Activated CD8-positive, alpha-beta T cell treated with anti-CD3 and anti-CD28 coated beads for 36 hours (primary cell): ENCODE results near the gene ETV6. TPM values are rescaled to one million over a fixed set of nuclear protein-coding genes. Genes with fewer than 3 reads are reported as not detected.

Source experiments
- ATAC-seq: fragments of 200-7000 bp; cut with Tn5 transposase; one replicate; pipeline ENCODE4 v1.10.0; 2021; ENCODE audit warnings: mild to moderate bottlenecking, moderate library complexity
- CTCF ChIA-PET: fragments of 350-600 bp; sonication (Branson Sonifier 250); formaldehyde crosslinking; loops from one replicate; lab custom pipeline; 2021; ENCODE audit warnings: antibody characterized with exemption; lab: Charles Lee
- POLR2A ChIA-PET: fragments of 350-600 bp; sonication (Branson Sonifier 250); formaldehyde crosslinking; loops from one replicate; lab custom pipeline; 2021; ENCODE audit warnings: antibody characterized with exemption; lab: Charles Lee
- DNase-seq: peaks from one replicate; pipeline ENCODE4 v3.0.0-alpha.2; 2020
- H3K27ac Mint-ChIP-seq: one replicate; pipeline ENCODE4 v1.8.0; 2021; ENCODE audit warnings: mild to moderate bottlenecking, mixed read lengths
- H3K27me3 Mint-ChIP-seq: one replicate; pipeline ENCODE4 v1.8.0; 2021; ENCODE audit warnings: mixed read lengths
- H3K36me3 Mint-ChIP-seq: one replicate; pipeline ENCODE4 v1.8.0; 2021; ENCODE audit warnings: low read depth, mixed read lengths
- H3K4me1 Mint-ChIP-seq: one replicate; pipeline ENCODE4 v1.8.0; 2021; ENCODE audit warnings: low read depth, mixed read lengths
- H3K4me3 Mint-ChIP-seq: one replicate; pipeline ENCODE4 v1.8.0; 2021; ENCODE audit warnings: mild to moderate bottlenecking, moderate library complexity, mixed read lengths
- H3K9me3 Mint-ChIP-seq: one replicate; pipeline ENCODE4 v1.8.0; 2021; ENCODE audit warnings: mixed read lengths
- CTCF ChIP-seq: fragments of 200-600 bp; IDR thresholded peaks from one replicate; pipeline ENCODE4 v1.8.0; 2022; ENCODE audit warnings: antibody characterized with exemption, mild to moderate bottlenecking
- intact Hi-C: fragments of 100-400 bp; cut with micrococcal nuclease; formaldehyde crosslinking; loops from one replicate; pipeline ENCODE4 v1.10.0; 2022
- total RNA-seq, 2 experiments: library from RNA; stranded (reverse); gene quantifications; one replicate each; pipeline ENCODE4 v1.2.3, GENCODE V29; 2021

Gene ETV6
- total RNA-seq, 2 experiments from 2014 or later = 20.5 to 22.7 TPM

- no peak for TF ChIP-seq CTCF
- DNase-seq (no peak), ATAC-seq (no peak)
- Mint-ChIP-seq H3K4me1 (peaks cover 67% of the 10 kb centered on the region), H3K27ac (peak overlapping the region; percentile 89), H3K27me3 (no peaks in the 10 kb centered on the region), H3K36me3 (peaks cover 12% of the 10 kb centered on the region), H3K4me3 (peak overlapping the region; percentile 16), H3K9me3 (no peaks in the 10 kb centered on the region)
- intact Hi-C loops = loop anchor here (5.0 kb wide), 1 partner anchor 36 kb away; no protein-coding TSS in a partner anchor
- CTCF ChIA-PET = interaction anchor here (0.6 to 4.1 kb wide), 12 partner anchors 9 to 305 kb away, joined by 3 to 15 read pairs (median 3); partner anchors contain the start of gene ETV6
- POLR2A ChIA-PET = interaction anchor here (0.7 to 1.9 kb wide), 8 partner anchors 12 to 900 kb away, joined by 3 to 10 read pairs (median 4); partner anchors contain the start of gene ETV6
Observed at GRCh38 chr12:11731455-11731854, 82.0 kb downstream of the ETV6 start.

DNA sequence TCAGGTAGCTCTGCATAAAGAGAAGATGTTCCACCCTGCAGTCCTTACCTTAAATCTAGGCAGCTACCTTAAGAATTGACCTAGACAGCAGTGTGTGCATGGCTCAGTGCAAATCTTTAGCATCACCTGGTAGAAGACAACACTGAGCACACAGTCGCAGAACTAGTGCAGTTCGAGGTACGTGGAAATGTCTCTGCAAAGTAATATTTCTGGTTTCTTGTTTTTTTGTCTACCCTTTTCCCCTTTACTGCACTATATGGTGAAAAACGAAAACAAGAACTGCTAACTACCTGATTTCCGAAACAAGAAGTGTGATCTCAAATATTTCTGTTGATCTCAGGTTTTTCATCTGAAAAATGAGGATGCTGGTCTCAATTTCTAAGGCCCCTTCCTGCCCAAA is 82.5 kb downstream of the ETV6 start:
- Mint-ChIP-seq H3K27me3 (no peaks in the 10 kb centered on the region), H3K9me3 (no peaks in the 10 kb centered on the region), H3K36me3 (peaks cover 12% of the 10 kb centered on the region), H3K4me3 (no peak overlapping the region), H3K27ac (peak overlapping the region; percentile 89), H3K4me1 (peaks cover 62% of the 10 kb centered on the region)
- CTCF ChIA-PET = interaction anchor here (1.0 to 4.1 kb wide), 8 partner anchors 10 to 304 kb away, joined by 3 to 15 read pairs (median 4); no protein-coding TSS in a partner anchor
- TF ChIP-seq CTCF = no peak
- POLR2A ChIA-PET = interaction anchor here (0.8 to 1.9 kb wide), 5 partner anchors 10 to 82 kb away, joined by 3 to 10 read pairs (median 3); partner anchors contain the start of gene ETV6
- intact Hi-C loops = loop anchor here (5.0 kb wide), 1 partner anchor 35 kb away; no protein-coding TSS in a partner anchor
- DNase-seq = no peak
- ATAC-seq = no peak

GRCh38 chr12:11732715-11733114 is 83.2 kb downstream of the ETV6 start:
- H3K4me3 Mint-ChIP-seq = peak overlapping the region; percentile 47
- peaks cover 12% of the 10 kb centered on the region for H3K36me3 Mint-ChIP-seq
- H3K9me3 Mint-ChIP-seq = no peaks in the 10 kb centered on the region
- ChIA-PET POLR2A (interaction anchor here (0.9 to 1.9 kb wide), 2 partner anchors 11 to 83 kb away, joined by 3 to 10 read pairs; partner anchors contain the start of gene ETV6), CTCF (interaction anchor here (1.5 to 4.1 kb wide), 3 partner anchors 15 to 300 kb away, joined by 5 to 15 read pairs (median 5); no protein-coding TSS in a partner anchor)
- no peak for TF ChIP-seq CTCF
- peaks cover 56% of the 10 kb centered on the region for H3K4me1 Mint-ChIP-seq
- peak overlapping the region; percentile 89 for H3K27ac Mint-ChIP-seq
- ATAC-seq (peak; percentile 11), DNase-seq (no peak)
- intact Hi-C loops = loop anchor here (5.0 kb wide), 1 partner anchor 35 kb away; no protein-coding TSS in a partner anchor
- no peaks in the 10 kb centered on the region for H3K27me3 Mint-ChIP-seq

DNA sequence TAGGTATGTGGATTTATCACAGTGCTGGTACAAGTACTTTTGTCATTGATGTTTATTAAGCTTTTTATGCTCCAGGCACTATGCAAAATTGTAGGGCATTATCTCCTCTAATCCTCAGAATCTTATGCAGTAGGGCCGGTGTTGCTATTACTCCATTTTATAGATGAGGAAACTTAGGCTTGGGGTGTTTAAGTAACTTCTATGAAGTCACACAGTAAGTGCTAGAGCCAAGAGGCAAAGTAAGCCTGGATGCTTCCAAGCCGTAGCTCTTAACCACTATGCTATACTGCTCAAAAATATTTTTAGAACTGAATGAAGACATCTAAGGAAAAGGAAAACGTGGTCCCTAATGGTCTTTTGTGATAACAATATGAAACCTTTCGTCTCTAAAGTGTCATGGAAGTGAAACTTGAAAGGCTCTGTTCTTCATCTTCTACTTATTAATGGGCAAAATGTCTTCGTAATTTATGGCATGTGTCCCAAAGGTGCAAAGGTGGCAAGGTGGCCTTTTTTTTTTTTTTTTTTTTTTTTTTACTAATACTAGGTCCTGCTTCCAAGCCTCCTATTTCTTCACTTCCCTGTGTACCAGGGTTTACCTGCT is 85.2 kb downstream of the ETV6 start:
- peaks cover 42% of the 10 kb centered on the region for H3K4me1 Mint-ChIP-seq
- intact Hi-C loops = loop anchor here (5.0 kb wide), 1 partner anchor 33 kb away; no protein-coding TSS in a partner anchor
- no peak overlapping the region for H3K4me3 Mint-ChIP-seq
- ATAC-seq (no peak), DNase-seq (no peak)
- POLR2A ChIA-PET = interaction anchor here (1.0 kb wide), 1 partner anchor 85 kb away, joined by 3 read pairs; the partner anchor contains the start of gene ETV6
- H3K27ac Mint-ChIP-seq = no peak overlapping the region
- CTCF ChIA-PET = interaction anchor here (0.9 to 4.1 kb wide), 2 partner anchors 10 to 298 kb away, joined by 4 to 15 read pairs; no protein-coding TSS in a partner anchor
- no peaks in the 10 kb centered on the region for H3K27me3 Mint-ChIP-seq
- no peak for TF ChIP-seq CTCF
- no peaks in the 10 kb centered on the region for H3K9me3 Mint-ChIP-seq
- H3K36me3 Mint-ChIP-seq = peaks cover 12% of the 10 kb centered on the region
